Measurements from ENCODE around the gene ANKRD62.
"Not testable (repeated sequence)": the region's sequence is repeated elsewhere in the genome, so short reads cannot be mapped to it uniquely, and the experiment has no call there.

The ANKRD62 gene

DNA sequence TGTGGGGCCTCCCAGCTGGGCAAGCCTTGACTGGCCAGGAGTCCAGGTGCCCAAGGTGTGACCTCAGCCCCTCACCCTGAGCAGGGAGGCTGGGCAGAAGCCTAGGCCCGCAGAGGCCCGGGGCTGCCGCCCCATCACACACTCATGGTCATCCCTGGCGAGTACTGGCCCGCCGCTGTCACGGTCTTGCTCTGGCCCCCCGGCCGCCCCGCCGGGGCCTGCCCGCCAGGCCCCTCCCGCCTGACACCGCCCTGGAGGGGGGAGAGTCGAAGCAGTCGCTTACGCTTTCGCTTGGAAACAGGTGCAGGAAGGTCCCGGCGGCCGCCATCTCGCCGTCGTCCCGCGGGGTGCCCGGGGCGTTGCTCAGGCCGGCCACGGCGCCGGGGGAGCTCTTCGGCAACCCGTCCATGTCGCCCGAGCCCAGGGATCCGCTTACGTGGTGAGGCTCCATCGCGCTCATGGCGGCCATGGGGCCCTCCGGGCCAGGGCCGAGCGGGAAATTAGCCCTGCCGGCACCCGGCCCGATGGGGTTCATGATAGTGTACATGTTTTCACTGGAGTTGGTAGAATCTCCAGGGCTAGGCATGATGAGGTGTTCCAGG is 26.6 kb upstream of the ANKRD62 start:
- DNase-seq, result no peak

DNA sequence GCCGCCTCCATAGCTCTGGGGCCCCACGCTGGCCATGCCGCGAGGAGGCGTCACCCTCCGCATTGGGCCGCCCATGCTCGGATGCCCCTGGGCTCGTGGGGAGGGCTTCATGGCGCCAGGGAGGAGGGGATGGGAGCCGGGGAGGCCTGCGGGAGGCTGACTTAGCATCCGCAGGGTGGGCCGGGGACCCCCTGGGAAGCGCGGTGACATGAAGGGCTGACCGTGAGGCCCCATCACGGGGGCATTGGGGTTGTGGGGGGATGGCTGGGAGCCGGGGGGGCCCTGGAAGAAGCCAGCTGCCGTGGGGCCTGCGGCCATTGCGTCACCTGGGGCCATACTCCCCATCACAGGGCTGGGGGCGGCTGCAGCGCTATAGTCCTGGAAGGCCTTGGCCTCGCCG is 26.0 kb upstream of the ANKRD62 start:
- no peak for DNase-seq

DNA sequence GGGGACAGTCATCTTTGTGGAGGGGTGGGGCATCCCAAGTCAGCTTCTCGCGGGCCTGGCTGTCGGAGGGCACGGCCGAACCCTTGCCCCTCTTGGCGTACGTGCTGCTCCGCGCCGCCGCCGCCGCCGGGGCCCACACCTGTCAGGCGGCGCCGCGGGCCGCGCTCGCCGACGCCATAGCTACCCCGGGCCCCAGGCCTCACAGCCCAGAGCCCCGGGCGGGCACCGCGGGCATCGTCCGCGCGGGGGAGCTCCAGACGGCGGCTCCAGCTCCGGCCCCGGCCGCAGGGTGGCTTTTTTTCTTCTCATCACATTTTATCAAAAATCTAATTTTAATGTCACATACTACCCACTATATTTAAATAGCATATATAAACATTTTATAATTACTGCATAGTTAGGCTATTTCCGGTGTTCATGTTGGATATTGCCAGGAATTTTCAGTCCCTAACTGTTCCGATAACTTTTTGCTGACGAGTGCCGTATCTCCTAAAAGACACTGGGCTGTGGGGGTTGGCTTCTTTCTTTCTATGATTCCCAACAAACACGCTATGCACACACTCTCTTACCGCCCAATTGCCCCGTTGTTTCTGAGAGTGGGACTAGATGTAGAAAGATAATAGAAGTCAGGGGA is 25.2 kb upstream of the ANKRD62 start:
- DNase-seq, result not testable (repeated sequence)

DNA sequence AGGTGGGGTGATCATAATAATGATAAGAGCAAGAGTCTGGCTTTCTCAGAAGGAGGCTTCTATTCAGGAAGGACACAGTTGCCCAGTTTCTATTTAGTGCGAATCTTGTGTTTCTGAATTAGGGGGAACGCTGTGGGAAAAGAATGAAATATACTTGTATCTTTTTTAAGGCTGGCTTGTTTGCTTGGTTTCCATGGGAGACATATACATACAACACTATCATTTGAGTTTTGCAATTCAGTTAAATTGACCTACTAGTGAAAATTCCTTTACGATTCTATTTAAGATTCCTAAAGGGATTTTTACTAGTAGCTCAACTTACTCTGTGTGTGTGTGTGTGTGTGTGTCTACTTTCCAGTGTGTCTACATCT is 24.7 kb upstream of the ANKRD62 start:
- DNase-seq, result no peak

DNA sequence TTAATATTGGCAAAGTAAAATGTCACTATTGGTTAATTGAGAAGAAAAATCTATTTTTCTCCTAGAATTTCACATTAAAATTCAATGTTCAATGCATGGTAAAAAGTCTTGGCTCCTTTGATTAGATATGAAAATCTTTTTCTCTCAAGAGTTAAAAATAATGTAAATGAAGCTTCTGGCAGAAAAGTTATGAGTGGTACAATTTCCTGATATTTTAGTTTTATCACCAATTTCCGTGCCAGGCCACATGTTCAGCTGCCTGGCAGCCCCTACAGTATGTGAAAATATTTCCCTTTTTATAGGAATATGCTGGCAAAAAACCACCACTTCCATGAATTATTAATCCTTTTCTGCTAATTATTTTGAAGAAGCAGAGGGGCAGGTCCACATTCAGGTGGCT is 22.6 kb upstream of the ANKRD62 start:
- not testable (repeated sequence) for DNase-seq

DNA sequence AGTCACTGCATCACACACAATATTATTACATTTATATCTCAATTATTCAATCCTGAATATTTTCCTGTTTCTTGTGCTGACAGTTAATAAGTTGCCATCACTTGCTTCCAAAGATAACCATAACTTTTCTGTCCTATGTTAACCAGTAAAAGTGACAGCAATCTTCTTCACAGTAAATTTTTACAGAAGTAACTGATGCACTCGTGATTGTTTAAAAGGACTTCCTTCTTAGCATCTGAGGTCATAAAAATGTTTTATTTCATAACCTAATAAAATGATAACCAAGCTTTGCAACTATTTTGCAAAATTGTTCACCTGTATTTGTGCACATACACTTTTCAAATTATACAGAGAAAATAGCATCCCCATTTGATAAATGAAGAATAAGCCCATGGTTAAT is 20.6 kb upstream of the ANKRD62 start:
- no peak for DNase-seq

DNA sequence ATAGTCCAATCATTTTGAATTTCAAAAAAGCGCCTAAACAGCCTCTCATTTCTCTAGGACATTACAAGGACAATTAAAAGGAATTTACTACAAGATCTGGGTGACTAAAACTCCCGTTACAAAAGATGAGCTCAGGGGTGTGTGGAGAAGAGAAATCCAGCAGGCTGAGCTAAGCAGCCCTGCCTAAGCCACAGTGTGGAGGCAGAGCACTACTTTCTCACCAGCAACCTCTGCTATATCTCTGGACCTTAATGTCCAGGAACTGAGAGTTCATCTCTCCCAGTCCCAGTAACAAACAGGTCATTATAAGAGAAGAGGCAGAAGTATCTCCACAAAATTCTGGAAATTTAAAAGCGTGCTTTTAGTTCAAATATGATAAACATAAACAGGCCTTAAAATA is 18.9 kb upstream of the ANKRD62 start:
- DNase-seq, result no peak

DNA sequence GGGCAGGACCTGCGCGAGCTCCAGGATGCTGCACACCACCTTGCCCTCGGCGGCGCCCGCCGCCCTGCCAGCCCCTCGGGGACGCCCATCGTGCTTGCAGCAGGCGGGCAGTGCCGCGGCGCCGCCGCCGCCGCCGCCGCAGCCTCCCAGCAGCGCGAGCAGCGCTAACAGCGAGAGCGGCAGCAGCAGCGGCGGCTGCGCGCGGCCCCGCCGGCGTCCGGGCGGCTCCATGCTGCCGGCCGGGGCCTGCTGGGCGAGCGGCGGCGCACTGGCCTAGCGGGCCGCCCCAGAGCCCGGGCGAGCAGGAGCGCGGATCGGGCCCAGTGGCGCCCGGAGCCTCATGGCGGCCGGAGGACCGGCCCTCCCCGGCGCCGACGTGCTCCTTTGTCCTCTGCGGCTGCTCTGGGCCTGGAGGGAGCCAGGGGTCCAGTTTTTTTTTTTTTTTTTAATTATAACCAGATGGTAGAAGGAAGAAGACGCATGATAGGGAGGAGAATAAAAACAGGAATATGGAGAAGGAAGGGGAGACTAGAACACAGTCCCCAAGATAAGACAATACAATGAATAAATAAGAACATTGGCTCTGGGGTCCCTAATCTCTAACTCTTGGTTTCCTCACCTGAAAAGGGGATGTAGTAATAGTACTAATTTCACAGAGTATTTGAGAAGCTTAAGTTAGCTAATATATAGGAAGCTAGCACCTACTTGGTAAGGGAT is 17.1 kb upstream of the ANKRD62 start:
- no peak for DNase-seq

DNA sequence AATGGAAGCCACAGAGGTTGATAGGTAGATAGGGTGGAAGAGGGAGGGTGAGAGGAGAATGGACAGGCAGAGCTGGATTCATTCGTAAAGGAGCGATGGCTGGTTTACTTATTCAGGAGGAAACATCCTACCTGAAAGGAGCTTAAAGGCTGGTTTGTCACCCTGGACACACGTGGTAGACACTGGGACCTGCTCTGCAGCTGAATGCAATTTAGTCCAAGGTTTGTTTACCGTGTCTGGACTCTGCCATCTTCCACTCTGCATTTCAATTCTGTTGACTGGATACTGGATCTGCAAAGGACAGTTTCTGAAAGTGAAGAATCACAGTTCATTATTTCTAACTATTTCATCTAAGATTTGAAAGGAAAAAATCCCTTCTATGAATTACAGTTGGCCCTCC is 15.6 kb upstream of the ANKRD62 start:
- DNase-seq, result not testable (repeated sequence)

DNA sequence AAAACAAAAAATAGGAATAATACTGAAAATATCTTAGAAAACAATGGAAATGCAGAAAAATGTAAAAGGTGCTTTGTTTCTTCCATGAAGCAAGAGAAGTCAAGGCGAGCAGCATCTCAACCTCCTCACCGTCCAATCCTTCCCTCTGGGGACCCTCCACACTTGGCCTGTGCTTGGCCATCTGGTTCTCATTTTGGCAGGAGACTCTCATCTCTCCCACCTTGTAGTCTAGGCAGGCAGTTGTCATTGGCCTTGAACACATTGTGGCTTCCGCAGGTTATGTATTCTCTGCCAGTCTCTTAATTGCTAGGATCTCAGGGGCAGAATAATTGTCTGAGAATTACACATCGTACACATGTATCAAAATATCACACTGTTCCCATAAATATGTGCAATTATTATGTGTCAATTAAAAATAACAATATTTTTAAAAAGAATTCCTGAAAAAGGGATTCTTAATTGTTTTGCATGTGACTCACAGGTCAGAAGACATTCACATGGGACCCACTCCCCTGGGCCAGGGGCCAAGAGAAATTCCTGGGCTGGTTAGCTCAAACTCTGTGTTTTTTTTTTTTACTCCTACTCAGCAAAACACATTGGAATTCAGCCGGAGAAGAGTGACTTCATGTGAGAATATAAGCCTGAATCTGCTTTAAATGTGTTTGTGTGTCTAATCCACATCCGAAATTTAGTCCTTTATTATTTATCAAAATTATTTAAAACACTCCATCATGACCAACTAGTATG is 14.0 kb upstream of the ANKRD62 start:
- DNase-seq, result no peak

DNA sequence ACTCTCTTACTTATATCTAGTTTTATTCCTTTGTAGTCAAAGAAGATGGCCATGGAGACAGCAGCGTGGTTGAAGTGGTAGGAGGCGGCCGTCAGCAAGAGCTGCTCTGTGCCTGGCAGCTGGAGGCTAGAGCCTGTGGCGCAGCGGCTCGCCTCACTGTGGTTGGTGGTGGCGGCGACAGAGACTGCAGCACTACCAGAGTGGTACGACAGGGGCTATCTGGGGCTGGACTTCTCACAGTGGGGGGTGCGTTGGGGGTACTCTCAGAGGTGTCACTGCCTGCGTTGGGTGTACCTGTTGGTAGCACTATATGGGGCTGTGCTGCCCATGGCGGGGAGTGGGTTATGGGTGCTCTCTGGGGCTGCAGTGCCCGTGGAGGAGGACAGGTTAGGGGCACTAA is 8.5 kb upstream of the ANKRD62 start:
- DNase-seq, result no peak

DNA sequence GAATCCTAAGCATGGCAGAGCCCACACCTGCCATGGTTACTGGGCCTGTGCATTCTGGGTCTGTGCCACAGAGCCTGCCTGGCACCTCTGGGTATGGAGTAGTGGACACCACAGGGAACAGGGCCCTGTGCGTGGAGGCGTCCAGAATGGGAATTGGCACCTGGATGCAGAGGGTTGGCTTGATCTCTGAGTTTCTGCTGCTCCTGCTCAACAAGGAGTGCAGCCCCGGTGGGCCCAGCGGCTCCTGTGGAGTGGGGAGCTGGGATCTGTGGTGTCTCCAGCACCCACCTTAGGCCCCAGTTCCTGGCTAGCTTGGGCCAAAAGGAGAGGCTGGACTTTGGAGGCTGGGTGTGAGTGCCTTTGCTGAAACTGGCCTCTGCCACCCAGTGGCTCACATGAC is 7.9 kb upstream of the ANKRD62 start:
- no peak for DNase-seq

DNA sequence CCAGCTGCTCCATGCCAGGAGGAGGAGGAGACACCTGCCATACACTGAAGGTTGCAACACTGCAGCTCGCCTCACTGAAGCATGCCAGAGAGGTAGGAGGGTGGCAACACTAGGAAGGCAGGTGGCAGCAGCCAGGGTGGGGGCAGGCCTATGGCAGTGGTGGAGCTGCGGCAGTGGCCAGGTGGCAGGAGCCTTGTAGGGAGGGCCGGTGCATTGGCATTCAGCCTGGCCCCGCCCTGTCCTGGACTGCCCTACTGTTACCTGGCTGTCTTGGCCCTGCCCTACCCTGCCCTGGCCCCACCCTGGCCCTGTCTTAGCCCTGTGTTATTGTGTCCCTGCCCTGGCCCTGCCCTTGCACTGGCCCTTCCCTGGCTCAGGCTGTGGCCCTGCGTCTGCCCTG is 7.4 kb upstream of the ANKRD62 start:
- no peak for DNase-seq

DNA sequence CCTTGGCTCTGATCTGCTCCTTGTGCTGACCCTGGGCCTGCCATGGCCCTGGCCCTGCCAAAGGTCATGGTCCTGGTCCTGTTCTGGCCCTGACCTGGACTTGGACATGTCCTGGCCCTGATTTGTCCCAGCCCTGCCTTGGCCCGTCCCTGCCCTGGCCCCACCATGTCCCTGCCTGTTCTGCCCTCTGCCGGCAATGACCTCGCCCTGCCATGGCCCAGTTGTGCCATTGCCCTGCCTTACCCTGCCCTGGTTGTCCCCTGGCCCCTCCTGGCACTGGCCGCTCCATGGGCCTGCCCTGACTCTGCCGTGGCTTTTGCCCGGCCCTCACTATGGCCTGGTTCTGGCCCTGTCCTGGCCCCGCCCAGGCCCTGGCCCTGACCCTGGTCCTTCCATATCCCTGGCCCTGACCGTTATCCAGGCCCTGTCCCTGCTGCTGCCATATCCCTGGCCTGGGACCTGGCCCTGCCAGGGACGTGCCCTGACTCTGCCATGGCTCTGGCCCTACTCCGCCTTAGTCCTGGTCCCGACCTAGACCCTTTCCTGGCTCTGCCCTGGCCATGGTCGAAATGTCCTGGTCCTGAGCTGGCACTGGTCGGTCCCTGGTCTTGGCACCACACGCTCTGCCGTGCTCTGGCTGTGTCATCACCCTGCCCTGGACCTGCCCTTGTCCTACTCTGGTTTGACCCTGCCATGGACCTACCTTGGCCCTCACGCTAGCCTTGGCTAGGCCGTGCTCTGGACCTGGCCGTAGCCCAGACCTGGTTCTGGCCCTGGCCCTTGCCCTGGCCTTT is 6.8 kb upstream of the ANKRD62 start:
- DNase-seq, result no peak

DNA sequence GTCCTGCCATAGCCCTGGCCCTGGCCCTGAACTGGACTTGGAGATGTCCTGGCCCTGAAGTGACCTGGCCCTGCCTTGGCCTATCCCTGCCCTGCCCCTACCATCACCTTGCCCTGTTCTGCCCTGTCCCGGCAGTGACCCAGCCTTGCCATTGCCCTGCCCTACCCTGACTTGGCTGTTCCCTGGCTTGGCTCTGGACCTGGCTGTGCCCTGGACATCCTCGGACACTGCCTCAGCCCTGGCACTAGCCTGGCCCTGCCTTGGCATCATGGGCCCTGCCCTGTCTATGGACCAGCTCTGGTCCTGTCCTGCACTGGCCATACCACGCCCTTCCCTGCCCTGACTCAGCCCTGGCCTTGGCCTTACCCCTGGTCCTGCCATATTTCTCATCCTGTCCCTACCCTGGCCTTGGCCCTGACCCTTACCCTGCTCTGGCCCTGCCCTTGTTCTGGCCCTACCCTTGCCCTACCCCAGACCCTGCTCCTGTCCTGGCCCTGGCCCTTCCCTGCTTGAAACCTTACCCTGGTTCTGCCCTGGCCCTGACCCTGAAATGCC is 6.1 kb upstream of the ANKRD62 start:
- DNase-seq, result no peak

DNA sequence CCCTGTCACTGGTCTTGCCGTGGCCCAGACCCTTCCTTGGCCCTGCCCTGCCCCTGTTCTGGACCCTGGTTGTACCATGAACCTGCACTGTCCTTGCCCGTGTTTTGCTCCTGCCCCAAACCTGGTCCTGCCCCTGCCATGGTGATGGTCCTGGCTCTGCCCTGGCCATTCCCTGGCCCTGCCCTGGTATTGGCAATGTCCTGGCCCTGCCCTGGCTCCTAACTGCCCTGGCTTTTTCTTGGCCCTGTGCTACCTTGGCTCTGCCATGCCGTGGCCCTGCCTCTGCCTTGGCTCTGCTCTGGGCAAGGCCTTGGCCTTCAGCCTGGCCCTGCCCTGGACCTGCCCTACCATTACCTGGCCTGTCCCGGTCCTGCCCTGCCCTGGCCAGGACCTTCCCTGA is 5.5 kb upstream of the ANKRD62 start:
- DNase-seq, result no peak

DNA sequence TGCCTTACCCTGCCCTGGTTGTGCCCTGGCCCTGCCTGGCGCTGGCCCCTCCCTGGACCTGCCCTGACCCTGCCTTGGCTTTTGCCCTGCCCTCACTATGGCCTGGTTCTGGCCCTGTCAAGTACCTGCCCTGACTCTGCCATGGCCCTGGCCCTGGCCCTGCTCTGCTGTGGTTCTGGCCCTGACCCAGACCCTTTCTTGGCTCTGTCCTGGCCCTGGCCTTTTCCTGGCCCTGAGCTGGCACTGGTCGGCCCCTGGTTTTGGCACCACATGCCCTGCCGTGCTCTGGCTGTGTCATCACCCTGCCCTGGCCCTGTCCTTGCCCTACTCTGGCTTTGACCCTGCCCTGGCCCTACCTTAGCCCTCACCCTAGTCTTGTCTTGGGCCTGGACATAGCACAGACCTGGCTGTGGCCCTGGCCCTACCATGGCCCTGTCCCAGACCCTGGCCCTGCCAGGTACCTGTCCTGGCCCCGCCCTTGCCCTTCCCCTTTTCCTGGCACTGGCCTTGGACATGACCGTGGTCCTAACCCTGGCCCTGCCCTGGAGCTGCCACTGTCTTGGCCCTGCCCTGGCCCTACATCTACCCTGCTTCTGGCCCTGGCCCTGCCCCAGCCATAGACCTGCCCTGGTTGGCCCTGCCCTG is 4.8 kb upstream of the ANKRD62 start:
- DNase-seq, result no peak

DNA sequence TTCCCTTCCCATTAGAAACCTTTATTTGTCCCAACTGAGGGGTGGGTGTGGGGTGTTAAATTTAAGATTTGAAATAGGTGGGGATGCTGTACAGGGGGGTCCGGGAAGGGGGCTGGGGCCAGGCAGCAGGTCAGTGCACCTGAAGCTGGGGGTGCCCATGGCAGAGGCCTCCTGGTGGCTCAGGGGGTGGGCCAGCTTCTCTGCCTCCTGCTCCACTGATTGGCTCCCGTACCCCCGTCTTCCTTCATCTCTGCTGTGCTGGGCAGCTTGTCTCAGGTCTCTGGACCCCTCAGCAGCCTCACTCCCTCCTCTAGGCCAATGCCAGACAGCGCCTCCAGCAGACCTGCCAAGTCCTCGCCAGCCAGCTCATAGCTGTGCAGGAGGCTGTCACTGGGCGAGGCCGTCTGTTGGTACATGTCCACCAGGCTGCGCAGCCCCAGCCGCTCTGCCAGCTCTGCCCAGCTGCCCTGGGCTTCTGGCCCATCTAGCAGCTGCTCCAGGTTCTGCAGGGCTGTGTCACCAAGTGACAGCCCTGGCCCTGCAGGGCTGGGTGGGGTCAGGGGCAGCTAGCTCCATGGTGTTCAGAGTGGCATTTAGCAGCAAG is 2.0 kb upstream of the ANKRD62 start:
- no peak for DNase-seq

DNA sequence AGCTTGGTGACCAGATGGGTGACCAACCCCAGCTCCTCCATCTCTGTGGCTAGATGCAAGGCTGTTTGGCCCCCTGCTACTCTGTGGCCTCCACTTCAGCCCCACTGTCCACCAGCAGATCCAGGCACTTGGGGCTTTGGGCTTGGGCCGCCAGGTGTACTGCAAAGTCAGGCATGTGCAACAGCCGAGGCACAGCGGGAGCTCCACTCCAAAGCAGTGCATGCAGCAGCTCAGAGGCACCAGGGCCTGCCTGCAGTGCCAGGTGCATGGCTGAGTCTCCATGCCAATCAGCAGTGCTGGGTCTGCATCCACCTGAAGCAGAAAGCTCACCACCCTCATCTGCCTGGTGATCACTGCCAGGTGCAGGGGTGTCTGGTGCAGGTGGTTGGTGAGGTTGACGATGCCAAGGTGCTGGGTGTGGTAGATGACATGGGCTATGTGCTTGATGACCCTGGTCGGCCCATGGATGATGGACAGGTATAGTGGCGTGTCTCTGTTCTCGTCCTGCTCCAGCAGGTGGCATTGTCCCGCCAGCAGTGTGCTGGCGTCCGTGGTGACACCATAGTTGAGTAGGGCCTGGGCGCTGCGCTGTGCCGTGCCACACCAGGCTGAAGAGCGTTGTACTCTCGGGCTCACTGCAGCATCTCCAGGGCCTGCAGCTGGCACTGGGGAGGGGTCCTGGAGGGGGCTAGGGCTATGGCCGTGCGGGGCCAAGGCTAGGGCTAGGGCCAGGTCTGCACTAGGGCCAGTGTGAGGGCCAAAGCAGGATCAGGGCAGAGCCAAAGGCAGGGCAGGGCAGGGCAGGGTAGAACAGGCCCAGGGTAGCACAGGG is 1.0 kb upstream of the ANKRD62 start:
- DNase-seq, result no peak

DNA sequence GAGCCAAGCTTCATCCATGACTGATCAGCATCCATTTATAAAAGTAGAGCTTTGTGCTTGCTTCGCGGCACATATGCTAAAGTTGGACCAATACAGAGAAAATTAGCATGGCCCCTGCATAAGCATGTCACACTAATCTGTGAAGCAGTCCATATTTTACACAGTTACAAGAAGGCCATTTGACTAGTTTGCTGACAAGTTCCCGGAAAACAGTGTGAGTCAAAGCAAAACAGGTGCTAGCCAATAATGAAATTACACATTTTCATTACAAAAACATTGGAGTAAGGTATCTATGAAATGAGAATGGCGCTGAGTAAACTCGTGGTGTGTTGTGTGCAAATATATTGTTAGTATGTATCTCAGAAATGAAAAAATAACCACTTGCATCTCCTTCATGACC is 4.7 kb downstream of the ANKRD62 start:
- no peak for DNase-seq

DNA sequence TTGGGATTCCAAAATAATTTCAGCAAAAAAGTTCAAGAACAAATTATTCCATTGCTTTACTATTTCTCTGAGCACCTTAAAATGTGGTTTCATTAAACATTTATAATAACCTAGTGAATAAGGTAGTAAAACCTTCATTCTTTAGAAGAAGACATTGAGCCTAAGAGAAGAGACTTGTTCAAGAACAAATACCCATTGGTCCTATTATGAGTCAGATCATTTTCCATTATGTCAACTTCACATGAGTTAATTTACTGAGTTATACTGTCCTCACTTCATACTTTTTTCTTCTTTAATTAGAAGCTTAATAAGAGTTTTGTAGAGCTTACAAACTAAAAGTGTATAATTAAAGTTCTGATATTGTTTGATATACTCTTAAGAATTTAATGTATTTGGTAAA is 5.5 kb downstream of the ANKRD62 start:
- no peak for DNase-seq
